ENCODE results near the gene ADGRF1.
"Not testable (repeated sequence)": the region's sequence is repeated elsewhere in the genome, so short reads cannot be mapped to it uniquely, and the experiment has no call there.

The ADGRF1 gene

DNA sequence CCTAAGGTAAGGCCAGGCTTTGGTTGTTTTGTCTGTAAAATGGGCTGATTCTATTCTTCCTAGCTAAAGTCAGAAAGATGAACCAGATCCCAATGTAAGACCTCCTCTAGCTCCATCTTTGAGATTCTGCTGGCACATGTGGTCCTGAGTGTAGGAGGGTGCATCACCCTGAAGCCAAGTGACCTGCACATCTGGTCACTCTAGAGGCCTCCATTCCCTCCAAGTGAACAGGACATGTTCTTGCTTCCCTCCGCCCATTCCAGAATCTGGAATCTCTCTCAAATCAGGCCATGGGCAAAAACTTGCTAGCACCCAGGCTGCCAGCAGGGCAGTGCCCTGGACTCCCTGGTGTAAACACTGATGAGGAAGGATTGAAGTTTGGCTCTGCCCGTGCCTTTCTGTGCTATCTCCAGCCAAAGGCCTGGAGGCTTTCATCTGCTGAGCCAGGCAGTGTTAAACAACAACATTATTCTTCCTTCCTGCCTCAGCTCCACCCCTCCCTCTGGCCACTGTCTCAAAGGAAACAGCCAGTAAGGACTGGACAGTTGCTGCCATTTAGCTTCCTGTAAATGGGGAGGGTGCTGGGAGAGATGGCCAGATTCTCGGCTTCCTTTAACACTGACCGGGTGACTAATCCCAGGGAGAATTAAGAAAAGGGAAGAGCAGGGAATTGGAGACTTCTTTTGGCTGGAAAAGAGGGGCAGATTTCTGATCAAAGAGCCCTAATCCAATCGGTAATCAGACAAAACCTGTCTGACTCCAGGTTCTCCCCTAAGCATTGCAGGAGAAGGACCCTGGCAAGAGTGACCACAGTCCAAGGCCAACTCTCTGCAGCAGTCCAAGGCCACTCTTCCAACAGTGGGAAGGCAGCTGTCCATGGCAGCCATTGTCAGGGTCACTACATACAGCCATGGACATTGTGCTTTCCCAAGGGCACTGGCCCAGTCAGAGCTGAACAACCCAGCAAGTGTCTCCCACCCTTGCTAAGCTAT, 19.5 kb upstream of the ADGRF1 start:
- DNase-seq: no peak

DNA sequence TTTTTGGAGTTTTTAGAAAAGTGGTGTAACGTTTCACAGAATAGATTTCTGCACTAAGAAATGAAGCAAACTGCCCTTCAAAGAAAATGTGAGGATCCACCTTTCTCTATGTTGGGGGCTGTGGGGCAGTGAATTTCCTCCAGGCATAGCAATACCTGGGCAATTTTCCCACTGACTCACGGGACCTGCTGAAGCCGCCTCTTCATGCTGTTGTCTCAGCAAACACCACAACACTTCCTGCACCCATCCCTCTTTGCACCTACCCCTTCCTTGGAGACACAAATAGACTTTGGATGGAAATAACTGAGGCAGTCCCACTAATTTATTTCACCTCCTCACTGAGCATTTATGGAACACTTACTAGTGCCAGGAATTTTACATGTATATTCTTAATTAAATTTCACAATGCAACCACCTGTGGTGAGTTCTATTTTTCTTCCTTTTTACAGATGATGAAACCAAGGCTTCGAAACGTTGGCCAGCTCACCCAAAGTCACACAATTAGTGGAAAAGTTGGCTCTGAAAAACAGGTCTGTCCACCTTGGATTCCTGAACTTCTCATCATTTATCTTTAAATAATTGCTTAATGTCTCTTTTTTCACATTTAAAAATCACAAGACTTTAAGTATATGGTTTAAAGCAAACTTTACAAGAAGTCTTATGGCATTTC, 17.2 kb upstream of the ADGRF1 start:
- no peak for DNase-seq

DNA sequence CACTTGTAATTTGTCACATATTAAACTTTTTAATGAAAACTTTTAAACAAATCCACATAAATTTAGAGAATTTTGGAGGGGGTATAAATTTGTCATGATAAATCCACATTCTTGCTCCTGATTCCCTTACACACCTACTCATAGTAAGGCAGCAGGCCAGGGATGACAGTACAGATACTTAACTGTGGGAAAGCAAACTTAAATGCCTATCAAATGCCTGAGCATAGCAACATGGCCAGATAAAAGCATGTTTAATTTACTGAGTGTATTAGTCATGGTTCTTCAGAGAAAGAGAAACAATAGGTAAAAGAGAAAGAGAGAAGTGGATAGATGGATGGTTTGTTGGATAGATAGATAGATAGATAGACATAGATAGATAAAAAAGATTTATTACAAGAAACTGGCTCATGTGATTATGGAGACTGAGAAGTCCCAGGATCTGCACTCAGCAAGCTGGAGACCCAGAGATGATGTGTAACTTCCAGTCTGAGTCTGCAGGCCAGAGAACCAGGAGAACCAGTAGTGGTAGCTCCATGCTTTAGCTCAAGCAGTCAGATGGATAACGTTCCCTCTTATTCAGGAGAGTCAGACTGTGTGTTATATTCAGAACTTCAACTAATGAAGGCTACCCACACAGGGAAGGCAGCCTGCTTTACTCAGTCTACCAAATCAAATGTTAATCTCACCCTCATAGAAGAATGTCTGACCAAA, 15.9 kb upstream of the ADGRF1 start:
- DNase-seq: no peak

DNA sequence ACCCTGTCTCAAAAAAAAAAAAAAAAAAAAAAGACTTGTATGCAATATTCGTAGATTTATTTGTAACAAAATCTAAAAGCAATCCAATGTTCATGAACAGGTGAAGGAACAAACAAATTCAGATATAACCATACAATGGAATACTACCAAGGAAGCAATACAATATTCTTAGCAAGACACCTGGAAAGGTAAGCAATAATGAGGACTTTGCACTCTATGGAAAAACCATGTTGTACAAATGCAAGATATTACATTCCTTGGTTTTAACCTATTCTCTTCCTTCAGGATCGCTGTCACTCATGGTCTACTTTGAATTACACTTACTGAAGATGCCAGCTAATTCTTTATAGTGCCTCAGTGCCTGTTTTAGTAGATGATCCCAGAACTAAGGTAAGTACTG, 14.7 kb upstream of the ADGRF1 start:
- no peak for DNase-seq

DNA sequence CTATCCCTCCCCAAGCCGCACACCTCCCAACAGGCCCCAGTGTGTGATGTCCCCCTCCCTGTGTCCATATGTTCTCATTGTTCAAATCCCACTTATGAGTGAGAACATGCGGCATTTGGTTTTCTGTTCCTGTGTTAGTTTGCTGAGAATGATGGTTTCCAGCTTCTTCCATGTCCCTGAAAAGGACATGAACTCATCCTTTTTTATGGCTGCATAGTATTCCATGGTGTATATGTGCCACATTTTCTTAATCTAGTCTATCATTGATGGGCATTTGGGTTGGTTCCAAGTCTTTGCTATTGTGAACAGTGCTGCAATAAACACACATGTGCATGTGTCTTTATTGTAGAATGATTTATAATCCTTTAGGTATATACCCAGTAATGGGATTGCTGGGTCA, 12.2 kb upstream of the ADGRF1 start:
- not testable (repeated sequence) for DNase-seq

DNA sequence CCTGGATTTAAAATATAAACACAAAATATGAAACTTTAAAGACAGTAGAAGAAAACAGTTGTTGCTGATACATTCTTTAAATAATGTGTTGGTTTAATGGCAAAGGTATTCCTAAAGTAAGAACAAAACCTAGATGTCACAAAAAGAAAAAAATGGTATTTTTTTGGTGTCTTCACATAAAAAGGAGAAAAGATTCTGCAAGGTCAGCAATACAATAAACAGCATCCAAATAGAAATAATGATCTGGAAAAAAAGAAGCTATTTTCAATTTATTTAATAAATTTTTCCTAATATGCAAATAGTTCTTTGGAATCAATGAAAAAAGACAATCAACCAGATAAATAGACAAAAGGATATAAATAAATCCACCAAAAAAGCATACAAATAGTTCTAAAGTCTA, 6.5 kb upstream of the ADGRF1 start:
- no peak for DNase-seq

DNA sequence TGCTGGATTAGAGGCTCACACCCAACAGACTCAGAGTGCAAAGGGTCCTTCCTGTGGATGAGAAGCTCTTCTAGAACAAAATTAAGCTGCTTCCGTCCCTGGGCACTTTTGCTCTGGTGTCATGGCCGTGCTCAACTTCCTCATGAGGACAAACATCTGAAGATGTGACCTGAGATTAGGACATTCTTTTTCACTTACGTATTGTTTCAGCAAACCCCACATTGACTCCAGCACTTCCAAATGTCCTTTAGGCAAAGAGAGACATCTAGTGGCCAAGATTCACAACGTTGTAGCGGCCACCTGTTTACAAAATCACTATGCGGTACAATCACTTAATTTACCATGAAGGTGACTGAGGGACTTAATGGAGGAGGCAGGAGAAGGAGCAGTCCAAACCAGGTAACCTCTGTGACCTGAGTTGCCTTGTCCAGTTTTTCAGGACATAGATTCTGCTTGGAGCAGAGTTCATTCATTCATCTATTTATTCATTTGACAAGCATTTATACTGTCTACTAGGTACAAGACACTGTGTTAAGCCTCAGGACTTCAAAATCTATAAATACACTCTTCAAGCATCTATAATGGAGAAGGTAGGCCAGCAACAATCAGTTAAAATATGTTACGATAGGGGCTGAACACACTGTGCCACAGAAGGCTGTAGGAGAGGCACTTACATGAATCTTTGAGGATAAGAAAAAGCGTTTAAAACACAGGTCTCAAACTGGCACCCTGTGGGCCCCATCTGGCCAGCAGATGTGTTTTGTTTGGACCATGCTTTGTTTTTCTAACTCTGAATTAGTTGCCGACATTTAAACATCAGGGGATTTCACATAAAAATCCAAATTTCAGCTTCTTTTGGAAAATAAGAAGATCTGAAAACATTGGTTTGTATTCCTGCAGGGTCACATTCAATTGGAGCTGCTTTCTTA, 5.6 kb upstream of the ADGRF1 start:
- DNase-seq: peak; percentile 32

DNA sequence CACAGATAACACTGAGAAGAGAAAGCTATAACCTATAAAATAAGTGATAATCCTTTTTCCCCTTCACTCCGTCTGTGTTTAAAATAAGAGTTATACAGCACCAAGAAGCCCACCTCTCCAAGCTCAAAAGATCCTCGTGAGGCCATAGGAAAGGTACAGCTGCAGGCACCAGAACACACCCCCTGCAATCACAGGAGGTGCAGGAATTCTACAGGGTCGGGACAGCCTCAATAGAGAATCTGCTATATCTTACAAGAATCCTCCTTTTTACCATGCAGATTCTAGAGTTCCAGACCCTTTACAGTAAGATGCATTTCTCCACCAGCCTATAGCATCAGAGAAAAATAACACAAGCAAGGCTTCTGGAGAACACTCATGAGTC, 5.0 kb upstream of the ADGRF1 start:
- no peak for DNase-seq

DNA sequence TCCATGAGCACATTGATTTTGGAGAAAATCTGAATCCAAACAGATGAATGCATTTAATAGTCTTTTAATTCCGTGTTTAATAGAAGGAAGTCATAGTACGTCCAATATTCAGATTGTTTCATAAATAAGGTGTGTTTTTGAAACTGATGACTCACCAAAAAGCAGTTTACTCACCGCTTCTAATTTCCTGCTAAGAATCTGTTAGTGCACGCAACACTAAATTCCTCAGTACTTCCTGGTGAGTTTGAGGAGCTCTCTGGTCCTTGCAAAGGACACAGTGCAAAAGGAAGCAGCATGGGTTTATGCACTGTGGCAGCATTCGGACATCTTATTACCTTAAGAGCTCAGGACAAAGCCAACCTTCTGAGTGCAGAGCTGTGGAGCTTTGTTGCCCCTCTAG, 2.3 kb upstream of the ADGRF1 start:
- no peak for DNase-seq

DNA sequence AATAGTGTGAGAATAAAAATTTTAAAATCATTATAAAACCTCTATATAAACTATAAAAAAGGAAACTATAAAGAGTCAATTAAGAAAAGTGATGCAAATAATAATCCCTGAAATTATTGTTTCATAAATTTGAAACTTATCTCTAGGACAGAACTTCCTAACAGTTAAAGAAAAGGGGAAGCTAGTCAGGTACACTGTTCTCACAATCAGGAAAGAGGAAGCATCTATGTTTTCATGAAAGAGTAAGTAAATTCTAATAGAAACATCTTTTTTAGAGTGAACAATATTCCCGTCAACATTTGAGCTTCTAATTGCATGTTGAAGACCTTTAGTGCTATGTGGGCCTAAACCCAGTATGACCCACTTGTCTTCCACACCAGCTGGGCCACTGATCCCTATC, 1.2 kb upstream of the ADGRF1 start:
- no peak for DNase-seq

DNA sequence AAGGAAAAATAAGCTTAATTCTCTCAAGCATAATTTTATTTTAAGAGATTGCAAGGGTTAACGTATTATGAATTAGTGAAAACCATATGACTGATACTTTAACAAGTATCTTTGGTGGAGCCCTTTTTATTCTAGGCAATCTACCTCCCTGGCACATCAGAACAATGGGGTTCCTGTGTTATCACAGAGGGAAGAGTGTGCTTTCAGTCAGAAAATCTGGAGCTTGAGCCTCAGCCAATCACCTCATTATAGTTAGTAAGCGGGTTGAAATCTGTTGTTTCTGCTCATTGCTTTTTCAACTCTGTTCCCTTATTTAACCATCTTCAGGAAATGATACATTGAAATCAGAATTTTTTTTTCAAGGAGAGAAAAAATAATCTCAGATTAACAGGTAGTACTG, 391 bp downstream of the ADGRF1 start:
- no peak for DNase-seq

DNA sequence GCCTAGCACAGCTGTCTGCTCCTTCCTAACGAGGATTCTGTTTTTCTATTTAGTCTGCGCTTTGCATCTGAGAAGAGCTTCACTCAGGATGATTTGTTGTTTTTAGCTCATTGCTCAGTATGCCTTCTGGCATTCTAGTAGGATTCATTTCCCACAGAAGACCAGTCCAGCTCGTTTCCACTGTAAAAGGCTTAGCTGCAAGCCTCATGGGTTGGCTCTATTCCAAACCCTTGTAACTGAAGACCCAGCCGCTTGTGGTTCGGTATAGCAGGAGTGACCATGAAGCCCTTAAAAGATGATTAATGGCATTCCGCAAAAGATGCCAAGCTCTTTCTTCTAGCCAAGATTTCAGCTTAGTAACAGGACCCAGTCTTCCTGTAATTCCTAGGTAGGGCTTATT, 7.2 kb downstream of the ADGRF1 start:
- DNase-seq: no peak

DNA sequence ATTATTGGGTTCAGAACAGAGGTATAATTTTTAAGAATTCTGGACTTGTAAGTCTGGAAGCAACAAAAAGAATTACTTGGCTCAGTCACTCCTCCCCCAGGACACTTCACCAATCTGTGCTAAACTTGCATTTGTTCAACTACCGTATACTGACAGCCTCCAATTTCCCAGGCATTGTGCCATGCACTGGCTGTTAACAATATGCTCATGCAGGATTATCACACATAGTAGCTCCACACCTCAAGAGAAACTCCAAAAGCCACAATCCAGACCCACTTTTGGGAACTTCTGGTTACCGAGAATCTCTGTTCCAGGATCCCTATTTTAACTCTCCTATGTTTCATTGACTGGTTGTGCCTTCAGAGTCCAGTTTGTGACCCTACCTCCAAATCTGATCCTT, 7.7 kb downstream of the ADGRF1 start:
- DNase-seq: no peak

DNA sequence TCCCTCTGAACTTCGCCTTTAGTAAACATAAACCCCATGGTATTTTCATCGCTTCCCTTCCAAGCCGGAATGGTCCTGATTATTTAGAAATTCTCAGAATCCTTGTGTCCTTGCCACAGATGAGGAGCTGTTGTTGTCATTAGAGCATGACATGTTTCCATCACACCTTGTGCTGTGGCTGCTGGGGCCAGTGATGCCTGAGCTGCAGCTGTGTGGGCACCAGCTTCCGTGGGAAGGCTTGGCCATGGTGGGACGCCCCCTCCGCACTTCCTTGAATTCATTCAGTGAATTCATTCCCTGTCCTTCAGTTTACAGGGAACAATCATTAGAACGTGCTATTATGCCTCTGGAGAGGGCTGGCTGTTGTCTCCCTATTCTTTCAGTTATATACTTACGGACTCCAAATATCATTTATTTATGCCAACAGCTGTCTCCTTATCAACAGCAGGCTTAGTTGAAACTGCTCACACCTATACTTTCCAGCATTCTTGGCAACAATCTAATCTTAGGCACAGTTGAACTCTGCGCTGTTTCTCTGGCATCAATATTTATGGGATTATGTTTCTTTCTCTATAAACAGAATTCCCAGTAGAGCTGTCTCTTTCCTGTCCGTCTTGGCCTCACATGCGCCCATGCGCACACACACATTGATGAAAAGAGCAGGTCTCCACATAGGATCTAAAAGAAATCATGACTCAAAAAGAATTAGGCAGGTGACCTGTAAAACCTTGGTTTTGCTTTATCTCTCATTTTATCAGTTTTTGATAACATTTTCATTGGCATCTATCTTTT, 9.0 kb downstream of the ADGRF1 start:
- no peak for DNase-seq

DNA sequence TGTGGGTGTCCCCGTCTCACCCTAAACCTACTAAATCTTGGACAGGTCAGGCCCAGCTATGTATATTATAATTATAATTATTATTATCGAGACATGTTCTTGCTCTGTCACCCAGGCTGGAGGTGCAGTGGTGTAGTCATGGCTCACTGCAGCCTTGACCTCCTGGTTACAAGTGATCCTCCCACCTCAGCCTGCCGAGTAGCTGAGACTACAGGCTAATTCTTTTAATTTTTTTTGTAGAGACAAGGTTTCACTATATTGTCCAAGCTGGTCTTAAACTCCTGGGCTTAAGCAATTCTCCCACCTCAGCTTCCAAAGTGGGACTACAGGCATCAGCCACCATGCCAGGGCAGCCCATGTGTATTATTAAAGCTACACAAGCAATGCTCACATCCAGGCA, 10.5 kb downstream of the ADGRF1 start:
- no peak for DNase-seq

DNA sequence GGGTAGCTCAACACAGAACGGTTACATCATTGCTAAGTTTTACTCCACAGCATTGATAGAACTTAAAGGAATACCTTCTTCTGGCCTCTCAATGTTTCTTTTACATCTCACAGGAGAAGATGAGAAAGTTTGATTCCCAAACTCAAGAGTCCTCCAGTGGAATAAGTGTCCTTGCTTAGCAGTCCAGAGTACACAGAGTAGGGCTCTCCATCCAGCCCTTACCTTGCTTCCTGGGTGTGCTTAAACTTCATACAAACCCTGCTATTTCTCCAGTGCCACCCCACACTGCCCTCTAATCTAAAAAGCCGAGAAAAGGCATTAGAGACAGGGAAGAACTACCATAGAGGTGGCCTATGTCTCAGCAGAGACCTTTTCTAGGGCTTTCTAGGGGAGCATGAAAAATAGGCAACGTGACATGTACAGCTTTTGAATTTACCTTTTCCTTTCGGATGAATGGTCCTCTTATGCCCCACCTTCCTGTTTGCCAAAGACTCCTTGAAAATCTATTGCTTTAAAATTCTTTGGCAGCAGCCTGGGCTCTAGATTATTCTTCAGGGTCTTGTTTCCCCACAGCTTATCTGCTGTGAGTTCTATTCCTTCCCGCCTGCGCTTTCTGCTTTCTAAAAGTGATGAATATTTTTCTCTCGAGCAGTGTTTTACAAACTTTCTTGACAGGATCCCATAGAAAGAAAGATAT, 12.1 kb downstream of the ADGRF1 start:
- DNase-seq: no peak

DNA sequence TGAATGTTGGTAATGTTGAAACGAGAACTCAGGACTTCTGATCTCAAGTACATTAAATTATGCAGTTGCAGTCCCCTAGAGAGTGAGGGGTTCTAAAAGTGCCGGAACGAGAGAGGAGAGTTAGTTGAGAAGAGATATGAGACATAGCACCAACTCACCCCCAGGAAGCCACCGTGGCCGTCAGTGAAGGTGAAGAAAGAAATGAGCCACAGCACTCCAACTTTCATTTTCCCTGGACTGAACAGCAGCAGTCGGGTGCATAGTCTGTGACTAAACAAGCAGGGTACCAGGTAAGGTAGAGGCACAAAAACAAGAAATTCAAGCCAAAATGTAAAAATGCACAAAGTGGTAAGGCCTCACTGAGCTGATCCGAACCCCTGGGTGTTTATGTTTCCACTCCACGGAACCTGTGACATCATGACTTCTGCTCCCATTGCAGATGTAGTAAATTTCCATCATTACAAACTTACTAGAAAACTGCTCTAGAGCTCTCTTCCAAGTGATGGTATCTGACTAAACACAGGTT, 13.2 kb downstream of the ADGRF1 start:
- no peak for DNase-seq

DNA sequence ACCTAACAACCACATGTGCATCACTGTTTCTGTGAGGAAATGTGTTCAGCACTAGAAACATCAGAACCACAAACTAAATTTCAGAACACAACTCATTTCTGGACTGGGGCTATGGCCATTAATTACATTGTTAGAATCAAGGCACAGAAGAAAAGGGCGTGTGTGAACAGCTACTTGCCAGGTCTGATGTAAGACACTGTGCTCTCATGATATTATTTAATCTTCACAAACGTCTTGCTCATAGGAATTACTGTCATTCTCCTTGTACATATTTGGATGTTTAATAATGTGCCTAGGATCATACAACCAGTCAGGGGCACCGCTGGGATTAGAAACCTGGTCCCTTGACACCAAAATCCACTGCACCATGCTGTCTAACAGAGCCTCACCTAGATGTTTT, 14.8 kb downstream of the ADGRF1 start:
- DNase-seq: no peak

DNA sequence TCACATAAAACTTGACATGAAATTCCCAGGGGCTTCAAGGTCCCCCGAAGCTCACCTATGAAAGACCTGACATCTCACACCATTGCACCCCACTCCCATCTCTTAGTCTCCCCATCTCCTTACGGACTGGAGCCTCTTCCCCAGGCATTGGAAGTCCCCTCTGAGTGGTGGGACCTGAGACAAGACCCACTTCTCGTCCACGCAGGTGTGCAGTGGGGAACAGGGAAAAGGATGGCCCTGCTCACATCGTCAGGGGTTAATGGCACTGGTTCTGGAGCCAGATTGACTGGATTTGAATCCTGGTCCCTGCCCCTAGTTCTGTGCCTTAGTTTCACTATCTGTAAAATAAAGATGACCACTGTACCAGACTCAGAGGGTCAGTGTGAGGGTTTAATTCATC, 15.5 kb downstream of the ADGRF1 start:
- no peak for DNase-seq

DNA sequence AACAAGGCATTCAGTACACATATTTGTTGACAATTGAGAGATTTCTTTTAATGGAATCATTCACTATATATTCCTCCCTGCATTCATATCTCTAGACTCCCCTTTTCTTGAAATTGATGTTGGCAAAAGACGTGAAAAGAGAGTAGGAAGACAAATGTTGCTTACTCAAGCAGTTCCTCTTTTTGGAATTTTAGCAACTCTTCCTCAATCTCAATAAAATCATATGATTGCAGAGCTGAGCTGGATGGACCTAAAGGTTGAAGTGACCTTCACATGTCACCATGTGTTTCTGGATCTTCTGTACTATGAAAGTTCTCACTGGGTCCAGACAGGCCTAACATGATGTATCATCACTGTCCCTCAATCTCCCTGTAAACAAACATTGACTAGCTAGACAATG, 18.6 kb downstream of the ADGRF1 start:
- DNase-seq: no peak

DNA sequence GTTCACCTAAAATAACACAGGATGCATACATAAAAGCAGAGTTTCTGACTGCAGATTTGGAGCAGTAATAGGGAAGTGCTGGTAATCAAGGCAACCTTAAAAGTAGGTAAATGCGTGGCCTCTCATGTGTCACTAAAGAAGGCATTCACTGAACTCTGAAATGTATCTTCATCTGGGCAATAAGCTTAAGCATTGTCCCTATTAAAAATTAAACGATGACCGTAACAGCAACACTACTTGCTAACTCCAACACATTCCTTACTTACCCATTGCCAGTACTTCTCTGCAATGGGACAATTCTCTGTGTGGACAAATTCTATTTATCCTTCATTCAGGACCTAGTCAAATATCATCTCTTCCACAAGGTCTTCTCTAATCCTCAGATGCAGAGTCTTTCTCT, 19.9 kb downstream of the ADGRF1 start:
- DNase-seq: no peak

Data from CD4-positive, alpha-beta T cell treated with Interleukin-21 for 1 hour (primary cell).